Activated T-helper 9 cell treated with anti-CD3 and anti-CD28 coated beads, Interleukin-2, amount 50 U/mL, for 16 hours (primary cell): ENCODE measurements around the gene PRKAG2.
"Not testable (repeated sequence)": the region's sequence is repeated elsewhere in the genome, so short reads cannot be mapped to it uniquely, and the experiment has no call there.

Experiments used
- DNase-seq: peaks from one replicate; pipeline ENCODE4 v3.0.0-alpha.2; 2020; ENCODE audit warnings: low read depth

PRKAG2 gene

GRCh38 chr7:151785681-151785965, 91.3 kb downstream of the PRKAG2 start:
- DNase-seq = no peak

- DNase-seq = no peak
These were observed 91.8 kb downstream of the PRKAG2 start for GRCh38 chr7:151784853-151785680.

- DNase-seq = no peak
These were observed 92.8 kb downstream of the PRKAG2 start for GRCh38 chr7:151783958-151784575.

GRCh38 chr7:151782598-151783448, 94.1 kb downstream of the PRKAG2 start:
- peak; percentile 59 for DNase-seq

GRCh38 chr7:151782256-151782597, 94.7 kb downstream of the PRKAG2 start:
- DNase-seq = not testable (repeated sequence)

GRCh38 chr7:151781161-151781845, 95.6 kb downstream of the PRKAG2 start:
- DNase-seq = no peak

- DNase-seq = no peak
These were observed 96.3 kb downstream of the PRKAG2 start for GRCh38 chr7:151780631-151781030.

- no peak for DNase-seq
These were observed 97.2 kb downstream of the PRKAG2 start for GRCh38 chr7:151779678-151780077.

- DNase-seq = no peak
These were observed 97.7 kb downstream of the PRKAG2 start for GRCh38 chr7:151779255-151779654.

- no peak for DNase-seq
These were observed 98.8 kb downstream of the PRKAG2 start for GRCh38 chr7:151777908-151778670.

GRCh38 chr7:151777495-151777880, 99.4 kb downstream of the PRKAG2 start:
- DNase-seq = no peak

- no peak for DNase-seq
These were observed 99.9 kb downstream of the PRKAG2 start for GRCh38 chr7:151776876-151777494.

- DNase-seq = no peak
These were observed 100.5 kb downstream of the PRKAG2 start for GRCh38 chr7:151776446-151776845.

- no peak for DNase-seq
These were observed 101.1 kb downstream of the PRKAG2 start for GRCh38 chr7:151775547-151776443.

- DNase-seq = no peak
These were observed 102.0 kb downstream of the PRKAG2 start for GRCh38 chr7:151774951-151775350.

- DNase-seq = no peak
These were observed 103.1 kb downstream of the PRKAG2 start for GRCh38 chr7:151773797-151774196.

- DNase-seq = no peak
These were observed 106.7 kb downstream of the PRKAG2 start for GRCh38 chr7:151770232-151770631.

GRCh38 chr7:151769188-151769821, 107.6 kb downstream of the PRKAG2 start:
- no peak for DNase-seq

GRCh38 chr7:151768805-151769187, 108.1 kb downstream of the PRKAG2 start:
- DNase-seq = no peak

GRCh38 chr7:151767557-151767956, 109.4 kb downstream of the PRKAG2 start:
- DNase-seq = no peak
